GM18526 (cell line): ENCODE measurements around the gene KIN.

Source experiments
- POLR2A ChIP-seq: IDR thresholded peaks from 3 replicates; pipeline ENCODE4 v1.6.1; 2011; ENCODE audit not compliant: insufficient read length; ENCODE audit errors: extremely low read depth

KIN gene

DNA sequence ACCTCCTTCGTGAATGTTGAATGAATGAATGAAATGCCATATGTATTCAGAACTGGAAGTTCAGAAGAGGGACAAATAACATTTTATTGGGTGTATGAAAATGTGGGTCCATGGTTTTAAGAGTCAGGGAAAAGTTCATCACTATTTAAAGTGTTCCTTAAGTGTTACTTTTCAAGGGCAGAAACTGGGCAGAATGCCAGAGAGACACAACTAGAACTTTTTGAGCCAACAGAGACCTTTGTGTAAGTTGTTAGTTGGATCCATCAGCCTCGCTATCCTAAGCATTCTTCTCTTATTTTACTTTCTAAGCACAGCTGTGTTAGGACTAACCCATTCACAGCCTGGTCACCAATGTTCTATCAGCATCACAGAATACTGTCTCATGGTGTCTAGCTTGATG, 16.9 kb upstream of the KIN start:
- no peak for TF ChIP-seq POLR2A

DNA sequence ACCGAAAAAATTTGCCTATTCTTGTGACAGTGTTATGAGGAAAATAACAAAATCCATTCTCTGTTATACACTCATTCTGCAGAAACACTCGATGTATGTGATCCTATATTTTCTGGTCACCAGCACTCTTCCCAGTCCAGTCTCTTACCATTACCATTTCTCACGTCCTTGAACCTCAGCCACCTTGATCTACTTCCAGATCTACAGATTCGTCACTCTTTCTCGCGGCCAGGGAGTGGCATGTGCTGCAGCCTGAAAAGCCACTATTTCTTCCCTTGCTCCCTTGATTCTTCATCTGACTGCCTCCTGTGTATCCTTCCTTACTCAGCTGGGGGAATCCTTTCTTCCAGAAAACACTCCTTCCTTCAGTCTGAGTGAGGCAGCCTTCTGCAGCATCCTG, 16.4 kb upstream of the KIN start:
- TF ChIP-seq POLR2A = no peak

DNA sequence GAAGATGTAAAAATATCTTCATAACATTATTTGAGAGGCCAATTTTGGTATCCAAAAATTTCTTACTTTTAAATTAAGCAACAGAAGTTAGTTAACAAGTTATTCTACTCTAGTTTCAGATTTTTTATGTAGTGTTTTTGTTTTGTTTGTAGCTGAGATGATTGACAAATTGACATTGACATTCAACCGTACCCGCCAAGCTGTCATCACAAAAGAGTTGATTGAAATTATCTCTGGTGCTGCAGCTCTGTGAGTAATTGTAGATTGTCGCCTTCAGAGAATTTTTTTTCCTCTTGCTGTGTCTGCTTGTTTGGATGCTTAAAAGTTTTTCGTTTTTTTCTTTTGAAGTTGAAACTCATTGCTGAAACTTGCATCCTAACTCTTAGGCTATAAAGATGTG, 14.8 kb upstream of the KIN start:
- no peak for TF ChIP-seq POLR2A

DNA sequence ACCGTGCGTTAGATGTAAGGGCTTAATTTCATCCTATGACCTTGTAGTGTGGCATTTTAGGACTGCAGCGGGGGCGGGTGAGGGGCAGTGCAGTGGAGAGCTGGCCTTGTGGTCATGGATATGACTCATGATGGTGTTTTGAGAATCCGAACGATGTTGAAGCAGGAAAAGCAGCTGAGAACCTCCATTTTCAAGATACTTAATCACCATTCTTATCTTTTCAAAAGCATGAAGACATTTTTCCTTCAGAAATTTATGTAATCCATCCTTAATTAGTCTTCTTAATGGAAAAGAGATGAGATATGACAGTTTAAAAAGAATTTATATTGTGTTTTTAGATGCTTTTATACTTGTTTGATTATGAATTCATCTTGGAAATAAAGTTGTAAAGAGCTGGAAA, 9.8 kb upstream of the KIN start:
- TF ChIP-seq POLR2A = no peak

DNA sequence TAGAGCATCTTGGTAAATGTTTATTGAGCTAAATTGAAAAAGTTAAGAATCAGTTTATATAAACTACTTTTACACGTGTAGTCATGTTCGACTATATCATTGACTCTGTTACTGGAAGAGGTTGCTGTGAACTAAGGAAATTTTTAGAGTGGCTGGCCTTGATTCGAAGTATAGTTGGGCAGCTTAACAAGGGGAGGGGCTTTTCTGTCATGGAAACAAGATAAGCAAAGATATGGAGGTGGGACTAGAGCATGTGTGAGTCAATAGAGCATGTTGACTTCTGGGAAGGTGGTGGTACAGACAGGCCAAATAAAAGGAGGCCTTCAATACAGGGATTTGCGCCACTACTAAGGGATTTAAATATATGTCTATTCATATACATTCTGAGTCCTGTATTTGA, 7.8 kb upstream of the KIN start:
- TF ChIP-seq POLR2A = no peak

DNA sequence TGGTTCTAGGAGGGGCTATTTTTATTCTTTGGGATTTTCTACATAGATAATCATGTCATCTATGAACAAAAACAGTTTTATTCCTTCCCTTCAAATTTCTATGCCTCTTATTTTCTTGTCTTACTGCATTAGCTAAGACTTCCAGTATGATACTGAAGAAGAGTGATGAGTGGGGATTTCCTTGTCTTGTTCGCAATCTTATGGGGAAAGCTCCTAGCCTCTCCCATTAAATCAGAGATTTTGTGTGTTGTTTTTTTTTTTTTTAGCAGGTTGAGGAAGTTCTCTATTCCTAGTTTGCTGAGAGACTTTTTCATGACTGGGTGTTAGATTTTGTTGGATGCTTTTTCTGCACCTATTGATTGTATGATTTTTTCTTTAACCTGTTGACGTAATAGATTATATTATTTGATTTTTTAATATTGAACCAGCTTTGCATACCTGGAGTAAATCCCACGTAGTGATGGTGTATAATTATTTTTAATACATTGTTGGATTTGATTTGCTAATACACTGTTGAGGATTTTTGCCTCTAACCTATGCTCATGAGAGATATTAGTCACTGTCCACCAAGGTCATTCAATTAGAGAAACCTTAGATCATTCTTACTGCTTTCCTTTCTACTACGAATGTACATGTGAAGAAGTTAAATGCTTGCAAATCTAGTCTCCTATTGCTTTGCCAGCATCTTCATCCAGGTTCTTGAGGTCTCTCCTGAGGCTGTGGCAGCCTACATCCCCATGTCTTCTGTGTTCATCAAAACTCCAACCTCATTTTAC, 6.6 kb upstream of the KIN start:
- no peak for TF ChIP-seq POLR2A

DNA sequence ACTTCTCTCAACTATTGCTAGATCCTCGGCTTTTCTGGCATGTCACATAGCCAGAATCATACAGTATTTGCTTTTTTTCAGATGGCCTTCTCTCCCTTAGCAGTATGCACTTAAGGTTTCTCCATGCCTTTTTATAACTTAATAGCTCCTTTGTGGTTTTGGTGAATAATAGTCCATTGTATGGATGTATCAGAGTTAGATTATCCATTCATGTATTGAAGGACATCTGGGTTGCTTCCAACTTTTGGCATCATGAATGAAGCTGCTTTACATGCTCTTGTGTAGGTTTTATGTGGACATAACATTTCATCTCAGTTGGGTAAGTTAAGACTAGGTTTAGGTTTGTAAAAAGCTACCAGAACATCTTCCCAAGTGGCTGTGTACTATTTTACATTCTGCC, 4.7 kb upstream of the KIN start:
- TF ChIP-seq POLR2A = no peak

DNA sequence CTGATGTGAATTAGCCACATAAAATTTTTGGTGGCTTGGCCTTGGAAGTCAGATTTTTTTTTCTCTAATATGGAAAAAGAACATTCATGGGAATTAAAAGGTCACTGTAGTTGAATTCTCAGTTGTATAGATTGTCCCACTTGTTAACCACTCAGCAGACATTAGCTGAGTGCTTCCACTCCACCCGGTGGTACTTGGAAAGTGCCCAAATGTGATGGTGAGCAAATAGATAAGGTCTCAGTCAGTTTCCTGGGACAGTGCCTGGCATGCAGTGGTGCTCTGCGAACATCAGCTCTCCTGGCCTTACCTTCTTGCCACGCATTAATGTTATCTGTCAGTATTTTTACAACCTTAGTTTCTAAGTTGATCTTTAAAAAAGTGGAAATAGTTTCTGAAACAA, 1.6 kb upstream of the KIN start:
- no peak for TF ChIP-seq POLR2A

DNA sequence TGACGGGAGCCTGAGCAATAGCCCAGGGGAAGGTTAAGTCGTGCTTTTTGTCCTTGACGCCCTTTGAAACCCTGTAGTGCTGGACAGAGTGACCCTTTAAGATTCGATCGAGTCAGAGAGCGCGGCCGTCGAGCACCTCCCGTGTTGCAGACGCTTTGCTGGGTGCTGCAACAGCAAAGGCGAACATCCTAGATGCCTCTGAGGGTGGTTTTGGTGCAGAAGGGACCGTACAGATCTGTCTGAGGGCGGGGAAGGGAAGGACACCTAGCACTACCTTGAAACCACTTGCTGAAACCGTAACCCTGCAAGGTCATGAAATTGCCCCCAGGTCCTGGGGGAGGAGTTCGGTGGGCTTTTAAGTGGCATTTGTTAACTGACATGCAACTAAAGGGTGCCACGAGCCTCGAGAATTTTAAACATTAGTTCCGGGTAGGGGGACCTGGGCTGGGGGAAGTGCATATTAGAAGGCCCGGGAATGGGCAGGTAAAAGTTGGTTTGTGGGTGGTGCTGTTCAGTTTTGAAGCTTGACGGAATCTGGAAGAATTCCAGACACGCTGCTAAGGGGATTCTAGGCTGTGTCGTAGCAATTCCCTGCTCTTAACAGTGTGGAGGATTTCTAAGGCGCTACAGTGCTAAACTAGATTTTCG, 970 bp upstream of the KIN start:
- no peak for TF ChIP-seq POLR2A

DNA sequence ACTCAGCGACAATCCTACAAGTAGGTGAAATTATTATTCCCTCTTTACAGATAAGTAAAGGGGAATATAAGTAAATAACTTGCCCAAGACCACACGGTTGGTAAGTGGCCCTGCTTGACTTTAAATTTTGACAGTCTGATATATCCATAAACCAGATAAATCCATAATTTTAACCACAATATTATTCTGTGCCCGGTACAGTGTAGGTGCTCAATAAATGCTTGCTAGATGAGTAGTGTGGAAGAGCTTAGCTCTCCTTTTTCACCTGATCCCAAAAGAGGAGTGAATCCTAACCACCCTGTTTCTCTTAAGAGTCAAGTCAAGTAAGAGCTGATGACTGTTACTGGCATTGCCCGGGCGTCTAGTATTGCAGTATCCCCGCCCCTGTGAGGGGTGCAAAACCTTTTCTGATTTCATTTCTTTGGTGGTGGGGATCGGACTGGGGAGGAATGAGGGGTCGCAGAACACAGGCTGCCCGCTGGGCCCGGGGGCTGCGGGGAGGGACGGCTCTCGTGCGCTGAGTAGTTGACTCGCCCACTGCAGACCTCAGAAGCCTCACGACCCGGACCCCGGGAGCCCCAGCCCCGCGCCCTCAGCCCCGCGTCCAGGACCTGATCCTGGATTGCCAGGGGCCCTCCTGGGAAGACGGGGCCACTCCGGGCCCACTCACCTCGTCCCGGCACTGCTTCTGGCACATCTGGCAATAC, 490 bp downstream of the KIN start:
- TF ChIP-seq POLR2A = no peak

DNA sequence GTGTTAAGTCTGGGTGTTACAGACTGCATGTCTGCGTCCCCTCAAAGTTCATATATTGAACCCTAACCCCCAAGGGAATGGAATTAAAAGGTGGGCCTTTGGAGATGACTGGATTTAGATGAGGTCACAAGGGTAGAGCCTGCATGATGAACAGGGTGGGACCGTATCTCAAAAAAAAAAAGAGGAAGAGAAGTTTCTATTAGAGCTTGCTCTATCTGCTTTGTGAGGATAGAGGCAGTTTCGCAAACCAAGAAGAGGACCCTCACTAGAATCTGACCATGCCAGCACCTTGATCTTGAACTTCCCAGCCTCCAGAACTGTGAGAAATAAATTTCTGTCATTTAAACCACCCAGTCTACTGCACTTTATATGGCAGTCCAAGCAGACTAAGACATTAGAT, 1.4 kb downstream of the KIN start:
- TF ChIP-seq POLR2A = no peak

DNA sequence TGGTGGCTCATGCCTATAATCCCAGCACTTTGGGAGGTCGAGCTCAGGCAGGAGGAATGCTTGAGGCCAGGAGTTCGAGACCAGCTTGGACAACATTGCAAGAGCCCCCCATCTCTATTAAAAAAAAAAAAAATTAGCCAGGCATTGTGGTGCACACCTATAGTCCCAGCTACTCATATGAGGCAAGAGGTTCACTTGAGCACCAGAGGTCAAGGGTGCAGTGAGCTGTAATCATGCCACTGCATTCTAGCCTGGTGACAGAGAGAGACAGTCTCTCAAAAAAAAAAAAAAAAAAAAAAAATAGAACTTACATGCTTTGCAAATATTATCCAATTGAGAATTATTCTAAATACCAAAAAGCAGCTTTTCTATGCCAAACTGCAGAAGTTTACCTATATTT, 11.0 kb downstream of the KIN start:
- TF ChIP-seq POLR2A = no peak

DNA sequence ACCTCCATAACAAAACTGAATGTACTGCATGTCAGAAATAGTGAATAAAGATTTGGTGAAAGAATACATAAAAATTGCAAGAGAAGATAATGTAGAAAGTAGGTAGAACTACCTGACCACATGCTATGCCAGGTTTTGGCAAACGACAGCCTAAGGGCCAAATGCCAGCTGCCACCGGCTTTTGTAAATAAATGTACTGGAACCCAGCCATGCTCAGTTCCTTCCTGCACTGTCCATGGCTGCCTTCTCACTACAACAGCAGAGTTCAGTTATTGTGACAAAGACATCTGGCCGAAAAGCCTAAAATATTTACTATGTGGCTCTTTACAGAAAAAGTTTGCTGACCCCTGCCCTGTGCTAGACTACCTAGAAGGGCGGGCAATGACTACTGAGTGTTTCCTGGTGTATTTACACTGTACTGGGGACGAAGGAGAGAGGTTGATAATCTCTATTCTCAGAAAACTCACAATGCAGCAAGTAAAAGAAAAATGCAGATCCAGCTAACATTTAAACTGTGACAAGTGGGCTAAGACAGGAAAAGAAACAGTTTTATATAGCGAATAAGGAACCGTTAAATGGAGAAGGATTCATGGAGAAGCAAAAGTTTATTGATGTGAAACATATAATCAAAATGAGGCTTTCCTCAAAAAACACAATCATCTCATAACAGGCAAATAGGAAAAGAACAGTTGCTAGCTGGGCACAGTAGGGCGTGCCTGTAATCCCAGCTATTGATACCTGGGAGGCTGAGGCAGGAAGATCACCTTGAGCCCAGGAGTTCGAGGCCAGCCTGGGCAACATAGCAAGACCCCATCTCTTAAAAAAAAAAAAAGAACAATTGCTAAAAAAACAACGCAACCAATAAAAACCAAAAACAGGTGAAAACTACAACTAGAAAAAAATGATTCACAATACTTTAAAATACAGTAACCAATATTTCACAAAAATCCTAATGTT, 13.7 kb downstream of the KIN start:
- TF ChIP-seq POLR2A = no peak

DNA sequence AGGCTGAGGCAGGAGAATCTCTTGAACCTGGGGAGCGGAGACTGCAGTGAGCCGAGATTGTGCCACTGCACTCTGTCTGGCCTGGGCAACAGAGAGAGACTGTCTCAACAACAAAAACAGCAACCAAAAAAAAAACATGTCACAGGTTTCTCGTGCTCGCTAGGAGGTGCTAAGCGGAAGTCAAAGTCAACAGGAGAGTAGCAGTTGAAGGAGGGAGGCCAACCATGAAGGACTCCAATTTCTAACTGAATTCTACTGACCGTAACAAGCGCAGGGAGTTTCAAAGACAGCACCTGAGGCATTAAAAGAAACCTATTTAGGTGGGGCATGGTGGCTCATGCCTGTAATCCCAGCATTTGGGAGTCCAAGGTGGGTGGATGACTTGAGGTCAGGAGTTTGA, 19.4 kb downstream of the KIN start:
- TF ChIP-seq POLR2A = no peak

DNA sequence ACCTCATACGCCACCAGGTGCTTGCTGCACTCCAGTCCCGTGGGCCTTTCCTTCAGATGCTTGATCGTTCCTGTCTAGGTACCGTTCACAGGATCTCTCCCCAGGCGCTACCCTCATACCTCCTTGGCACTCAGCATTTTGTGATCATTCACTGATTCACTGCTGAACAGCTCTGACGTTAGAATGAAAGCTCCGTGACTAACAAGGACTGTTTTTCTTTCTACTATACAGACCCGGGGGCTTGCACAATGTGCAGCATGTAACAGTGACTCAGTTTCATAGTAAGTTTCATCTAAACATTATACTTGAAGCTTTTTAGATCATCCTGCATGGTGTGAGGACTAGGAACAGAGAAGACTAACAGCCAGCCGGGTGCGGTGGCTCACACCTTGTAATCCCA, 20.6 kb downstream of the KIN start:
- TF ChIP-seq POLR2A = no peak
